ENCODE results near the gene RRP12.
A peak's percentile ranks its signal among the peaks of the same experiment; 100 is the strongest.

RRP12 gene

DNA sequence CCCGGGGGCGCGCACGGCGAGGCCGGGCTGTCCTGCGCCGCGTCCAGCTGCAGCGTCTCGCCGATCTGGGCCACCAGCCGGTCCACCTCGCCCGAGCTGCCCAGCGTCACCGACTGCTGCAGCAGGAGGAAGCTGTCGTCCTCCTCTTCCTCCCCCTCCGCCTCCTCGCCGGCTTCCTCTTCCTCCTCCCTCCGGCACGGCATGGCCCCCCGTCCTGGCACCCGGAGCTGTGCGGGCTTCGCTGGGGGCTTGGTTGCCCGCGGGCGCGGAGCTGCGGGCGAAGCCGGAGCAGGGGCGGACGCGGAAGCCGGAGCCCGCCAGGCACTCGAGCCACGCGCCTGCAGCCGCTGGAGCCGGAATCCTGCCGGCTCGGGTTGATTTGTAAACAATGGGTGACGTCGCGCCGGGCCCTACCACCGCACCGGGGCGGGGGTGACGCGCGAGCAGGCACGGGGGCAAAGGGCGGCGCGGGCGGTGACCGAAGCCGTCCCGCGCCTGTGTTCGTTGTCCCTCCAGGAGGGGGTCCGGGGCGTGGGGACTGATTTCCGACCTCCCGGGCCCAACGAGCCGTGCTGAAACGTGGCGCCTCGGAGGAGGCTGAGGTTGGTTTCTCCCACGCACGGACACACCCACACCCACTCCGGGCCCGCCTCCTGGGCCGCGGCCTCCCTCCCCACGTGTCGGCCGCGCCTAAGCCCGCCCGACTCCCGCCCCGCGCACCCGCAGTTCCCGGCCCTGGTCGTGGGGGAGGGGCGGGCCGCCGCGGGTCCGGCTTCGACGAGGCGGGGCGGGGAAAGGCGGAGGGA, 66.6 kb downstream of the RRP12 start, which contains the start of gene FRAT2:
FRAT2 (minus strand) TSS at position 360 of the 806 bp plus-strand sequence; CDS start at position 203, 157 bp downstream.
- DNase-seq (ENCODE audit: low spot score), result peak; percentile 83

DNA sequence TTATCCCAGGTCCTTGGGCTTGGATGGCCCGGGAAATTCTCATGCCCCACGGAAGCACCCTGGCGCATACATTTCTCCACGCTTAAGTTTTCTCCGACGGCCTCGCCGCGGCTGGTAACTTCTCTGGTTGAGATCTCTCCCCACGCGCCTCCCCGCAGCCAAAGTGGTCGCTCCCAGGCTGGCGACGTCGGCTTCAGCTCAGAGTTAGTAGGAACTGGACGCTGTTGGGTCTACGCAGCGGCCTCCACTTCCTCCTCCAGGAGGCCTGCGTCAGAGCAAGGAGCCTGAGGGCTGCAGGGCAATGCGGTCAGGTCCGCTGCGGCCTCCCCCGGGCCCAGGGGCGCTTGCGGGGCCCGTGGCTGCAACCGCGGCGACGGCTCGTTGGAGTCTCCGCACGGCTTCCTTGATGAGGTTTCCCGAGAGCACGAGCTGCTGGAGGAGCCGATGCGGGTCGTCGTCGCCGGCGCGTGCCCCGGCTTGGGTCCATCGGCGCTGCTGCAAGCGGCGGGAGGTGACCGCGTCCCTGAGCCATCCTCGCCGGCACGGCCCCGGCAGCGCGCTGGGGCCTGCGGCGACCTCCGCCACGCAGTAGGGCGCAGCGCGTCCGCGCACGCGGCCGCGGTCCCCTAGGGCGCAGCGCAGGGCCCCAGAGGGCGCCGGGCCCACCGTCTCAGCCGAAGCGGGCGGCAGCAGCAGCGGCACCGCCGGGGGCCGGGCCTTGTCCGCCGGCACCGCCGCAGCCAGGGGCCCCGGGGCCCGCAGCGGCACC, 67.4 kb downstream of the RRP12 start:
- no peak for DNase-seq (ENCODE audit: low spot score)

GRCh38 chr10:97333351-97333600, 67.9 kb downstream of the RRP12 start:
- DNase-seq (ENCODE audit: low spot score), result no peak

GRCh38 chr10:97332591-97333350, 68.4 kb downstream of the RRP12 start:
- DNase-seq (ENCODE audit: low spot score), result no peak

DNA sequence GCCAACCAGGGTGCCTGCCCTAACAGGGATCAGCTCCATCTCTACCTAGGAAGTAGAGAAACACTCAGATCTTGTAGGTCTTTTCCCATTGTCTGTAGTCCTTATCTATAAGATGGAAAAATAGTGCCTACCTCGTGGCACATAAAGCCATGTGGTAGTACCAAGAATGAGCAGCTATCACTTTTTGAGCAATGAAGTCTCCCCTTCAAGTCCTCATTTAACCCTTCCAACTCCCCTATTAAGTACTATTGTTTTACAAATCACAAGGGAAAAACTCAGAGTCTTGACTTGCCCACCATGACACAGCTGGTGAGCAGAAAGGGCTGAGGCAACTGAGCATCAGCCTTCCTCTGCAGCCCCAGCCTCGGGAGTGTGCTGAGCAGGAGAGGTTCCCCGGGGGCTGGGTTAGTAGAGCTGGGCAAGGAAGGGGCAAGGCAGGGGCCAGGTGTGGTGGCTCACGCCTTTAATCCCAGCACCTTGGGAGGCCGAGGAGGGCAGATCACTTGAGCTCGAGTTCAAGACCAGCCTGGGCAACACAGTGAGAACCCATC, 69.9 kb downstream of the RRP12 start:
- no peak for DNase-seq (ENCODE audit: low spot score)

DNA sequence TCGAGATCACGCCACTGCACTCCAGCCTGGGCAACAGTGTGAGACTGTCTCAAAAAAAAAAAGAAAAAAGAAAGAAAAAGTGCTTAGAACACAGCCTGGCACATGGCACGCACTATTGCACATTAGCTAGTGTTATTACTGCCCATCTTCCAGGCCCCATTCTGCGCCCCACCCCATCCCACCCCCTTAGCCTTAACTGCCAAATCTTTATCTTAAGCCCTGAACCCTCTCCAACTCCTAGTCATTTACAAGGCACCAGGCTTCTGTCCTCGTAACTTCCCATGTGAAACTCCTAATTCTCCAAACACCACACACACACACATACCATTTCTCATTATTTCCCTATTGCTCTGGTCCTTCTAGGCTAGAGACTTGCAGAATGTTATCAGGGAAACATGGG, 71.4 kb downstream of the RRP12 start:
- DNase-seq (ENCODE audit: low spot score), result no peak

DNA sequence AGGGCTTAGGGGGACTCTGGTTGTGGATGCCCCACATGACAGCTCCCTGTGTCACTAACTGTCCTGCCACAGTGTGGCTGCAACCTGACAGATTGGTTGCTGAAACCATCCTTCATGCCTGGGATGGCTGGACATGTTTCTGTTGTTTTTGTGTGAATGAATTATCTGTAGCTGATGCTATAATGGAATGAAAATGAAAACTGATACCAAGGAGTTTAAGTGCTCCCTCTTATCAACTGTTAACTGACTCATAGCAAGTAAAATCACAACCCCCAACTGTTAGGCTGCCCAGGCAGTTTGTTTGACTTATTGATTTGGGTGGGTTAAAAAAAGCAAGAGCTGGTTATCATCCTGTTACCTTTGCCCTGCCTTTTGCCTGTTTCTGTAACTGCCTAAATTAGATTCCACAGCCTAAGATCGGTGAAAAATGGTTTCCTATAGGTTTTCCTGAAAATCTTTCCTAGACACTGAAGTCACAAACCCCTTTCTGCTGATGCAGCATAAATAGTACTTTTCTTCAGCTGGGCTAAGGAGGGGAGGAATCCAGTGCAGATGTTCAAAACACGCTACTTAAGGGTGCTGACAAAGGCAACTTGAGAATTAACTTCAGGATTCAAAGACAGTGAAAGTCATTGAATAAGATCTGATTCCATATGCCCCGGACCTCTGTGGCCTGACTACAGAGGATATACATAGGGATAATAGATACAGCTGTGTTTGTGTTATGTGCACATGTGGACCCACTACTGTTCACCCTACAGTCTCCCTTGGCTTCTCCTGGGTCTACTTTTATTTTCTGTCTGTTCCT, 72.3 kb downstream of the RRP12 start:
- DNase-seq (ENCODE audit: low spot score), result no peak

DNA sequence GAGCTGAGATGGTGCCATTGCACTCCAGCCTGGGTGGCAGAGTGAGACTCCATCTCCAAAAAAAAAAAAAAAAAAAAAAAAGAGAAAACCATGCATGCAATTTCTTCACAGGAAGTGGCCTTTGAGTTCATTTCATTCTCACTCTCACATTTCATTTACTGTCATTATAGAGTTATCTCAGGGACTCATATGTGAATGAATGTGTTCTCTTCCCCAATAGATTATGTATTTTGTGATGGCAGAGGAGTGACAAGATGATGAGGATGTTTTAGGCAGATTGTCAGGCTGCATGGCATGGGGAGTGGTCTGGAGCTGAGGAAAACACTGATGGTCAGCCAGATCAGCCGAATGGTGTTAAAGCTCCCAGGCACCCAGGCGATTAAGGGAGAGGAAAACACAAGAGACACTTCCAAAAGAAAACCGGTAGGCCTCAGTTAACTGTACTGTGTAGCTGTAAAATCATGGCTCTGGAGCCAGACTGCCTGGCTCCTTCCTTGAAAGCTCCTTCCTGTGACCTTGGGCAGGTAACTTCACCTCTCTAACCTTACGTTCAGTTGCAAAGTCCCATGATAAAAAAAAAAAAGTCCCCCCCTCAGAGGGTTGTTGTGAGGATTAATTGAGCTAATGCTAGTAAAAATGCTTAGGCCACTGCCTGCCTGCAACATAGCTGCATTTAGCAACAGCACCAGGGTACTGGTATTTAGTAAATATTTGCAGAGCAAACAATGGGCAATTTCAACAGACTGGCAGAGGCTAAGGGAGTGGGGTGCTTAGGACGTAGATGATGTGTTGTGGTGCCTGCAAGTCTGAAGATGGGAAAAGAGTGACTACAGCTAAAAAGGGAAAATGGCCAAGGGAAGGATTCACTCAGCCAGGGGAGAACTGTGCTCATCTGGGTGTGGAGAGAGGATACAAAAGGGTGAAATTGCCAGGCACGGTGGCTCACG, 73.5 kb downstream of the RRP12 start:
- no peak for DNase-seq (ENCODE audit: low spot score)

DNA sequence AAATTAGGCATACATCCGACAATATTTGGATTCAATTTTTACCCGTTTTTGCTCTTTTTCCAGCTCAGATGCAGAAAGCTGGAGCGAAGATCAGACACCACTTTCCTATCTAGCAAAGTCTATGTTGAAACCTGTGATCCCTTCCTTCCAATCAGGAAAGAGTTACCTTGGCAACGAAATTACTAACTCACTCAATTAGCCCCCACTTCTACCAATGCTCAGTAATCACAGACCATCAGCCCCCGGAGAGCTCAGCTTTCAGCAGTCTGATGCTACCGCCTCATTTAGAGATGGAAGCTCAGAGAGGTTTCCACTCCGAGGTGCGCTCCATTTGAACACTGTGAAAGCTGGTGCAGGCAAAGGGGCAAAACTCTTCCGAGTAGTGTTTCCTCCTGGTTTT, 75.4 kb downstream of the RRP12 start:
- DNase-seq (ENCODE audit: low spot score), result no peak

- no peak for DNase-seq (ENCODE audit: low spot score)
These were observed 77.6 kb downstream of the RRP12 start for GRCh38 chr10:97323501-97323900.

DNA sequence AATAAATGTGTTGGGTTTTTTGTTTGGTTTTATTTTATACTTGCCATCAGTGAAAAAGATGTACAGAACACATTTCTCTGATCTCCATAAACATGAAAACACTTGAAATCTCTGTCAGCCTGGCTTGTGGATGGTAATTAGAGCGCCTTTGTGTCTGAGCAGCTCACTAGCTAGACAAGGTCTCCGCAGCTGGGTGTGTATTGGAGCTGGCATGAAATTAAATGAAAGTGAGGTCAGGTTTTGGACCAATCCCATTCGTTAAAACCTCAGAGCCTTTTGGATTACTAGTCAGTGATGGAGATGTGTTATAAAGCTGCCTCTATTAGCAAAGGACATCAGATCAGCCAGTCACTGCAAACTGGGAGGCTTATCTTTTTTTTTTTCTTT, 79.3 kb downstream of the RRP12 start:
- DNase-seq (ENCODE audit: low spot score), result no peak

GRCh38 chr10:97321032-97321803, 79.9 kb downstream of the RRP12 start:
- DNase-seq (ENCODE audit: low spot score), result no peak

- no peak for DNase-seq (ENCODE audit: low spot score)
These were observed 80.6 kb downstream of the RRP12 start for GRCh38 chr10:97320480-97321031.

- peak; percentile 61 for DNase-seq (ENCODE audit: low spot score)
These were observed 81.3 kb downstream of the RRP12 start for GRCh38 chr10:97319671-97320479.

GRCh38 chr10:97318772-97319651, 82.1 kb downstream of the RRP12 start, which contains the start of gene FRAT1:
TSS of gene FRAT1 (plus strand) at chr10:97319271. CDS start at chr10:97319454, 183 bp downstream.
- DNase-seq (ENCODE audit: low spot score), result peak; percentile 89

- no peak for DNase-seq (ENCODE audit: low spot score)
These were observed 86.5 kb downstream of the RRP12 start for GRCh38 chr10:97314671-97315070.

- DNase-seq (ENCODE audit: low spot score), result no peak
These were observed 88.2 kb downstream of the RRP12 start for GRCh38 chr10:97312897-97313296.

Measured in CD4-positive, alpha-beta T cell treated with Interleukin-15 for 4 hours (primary cell).